GM18519 (cell line): ENCODE measurements around the gene SRP68.

ENCODE experiments used
- ATAC-seq: cut with Tn5 transposase; IDR thresholded peaks from one replicate; pipeline ENCODE4 v1.9.1; 2021; ENCODE audit warnings: mild to moderate bottlenecking, moderate library complexity; ENCODE audit not compliant: unreplicated experiment, low FRiP score

SRP68 gene

GRCh38 chr17:76090517-76091129, 18.3 kb upstream of the SRP68 start:
- no peak for ATAC-seq

- no peak for ATAC-seq
These were observed 17.6 kb upstream of the SRP68 start for GRCh38 chr17:76089680-76090516.

GRCh38 chr17:76088868-76089576, 16.7 kb upstream of the SRP68 start:
- ATAC-seq = no peak

GRCh38 chr17:76088041-76088867, 15.9 kb upstream of the SRP68 start:
- ATAC-seq = no peak

GRCh38 chr17:76087531-76087930, 15.2 kb upstream of the SRP68 start:
- ATAC-seq = no peak

- no peak for ATAC-seq
These were observed 14.1 kb upstream of the SRP68 start for GRCh38 chr17:76086384-76086783.

- no peak for ATAC-seq
These were observed 13.5 kb upstream of the SRP68 start for GRCh38 chr17:76085731-76086366.

- no peak for ATAC-seq
These were observed 12.9 kb upstream of the SRP68 start for GRCh38 chr17:76085066-76085730.

GRCh38 chr17:76083536-76084182, 11.3 kb upstream of the SRP68 start:
- ATAC-seq = no peak

- no peak for ATAC-seq
These were observed 10.3 kb upstream of the SRP68 start for GRCh38 chr17:76082326-76083251.

- ATAC-seq = no peak
These were observed 9.2 kb upstream of the SRP68 start for GRCh38 chr17:76081295-76082210.

- ATAC-seq = no peak
These were observed 8.5 kb upstream of the SRP68 start for GRCh38 chr17:76080768-76081287.

GRCh38 chr17:76079956-76080767, 7.8 kb upstream of the SRP68 start:
- ATAC-seq = no peak

GRCh38 chr17:76079535-76079955, 7.2 kb upstream of the SRP68 start:
- no peak for ATAC-seq

- ATAC-seq = no peak
These were observed 6.7 kb upstream of the SRP68 start, which contains the start of gene ZACN for GRCh38 chr17:76078860-76079534. Gene ZACN (plus strand): TSS chr17:76079182. CDS start chr17:76079265, 83 bp downstream.
